Activated CD4-positive, alpha-beta T cell treated with anti-CD3 and anti-CD28 coated beads, Interleukin-2, amount 10 ng/mL, durations not matched to agents 24 days and 14 days (primary cell): ENCODE results near the gene ADAMTS12. TPM values are rescaled to one million over a fixed set of nuclear protein-coding genes. Genes with fewer than 3 reads are reported as not detected.

Experiments used
- DNase-seq: peaks from one replicate; pipeline ENCODE4 v3.0.0; 2022
- H3K27ac Mint-ChIP-seq: one replicate; pipeline ENCODE4 v1.8.0; 2022; ENCODE audit warnings: mild to moderate bottlenecking, mixed read lengths
- H3K27me3 Mint-ChIP-seq: one replicate; pipeline ENCODE4 v1.8.0; 2022; ENCODE audit warnings: mixed read lengths
- H3K36me3 Mint-ChIP-seq: one replicate; pipeline ENCODE4 v1.8.0; 2022; ENCODE audit warnings: low read depth, mild to moderate bottlenecking, mixed read lengths
- H3K4me1 Mint-ChIP-seq: one replicate; pipeline ENCODE4 v1.8.0; 2021; ENCODE audit warnings: mixed read lengths
- H3K4me3 Mint-ChIP-seq: one replicate; pipeline ENCODE4 v1.8.0; 2022; ENCODE audit warnings: mild to moderate bottlenecking, moderate library complexity, mixed read lengths
- H3K9me3 Mint-ChIP-seq: one replicate; pipeline ENCODE4 v1.8.0; 2021; ENCODE audit warnings: mixed read lengths
- intact Hi-C: fragments of 100-400 bp; cut with micrococcal nuclease; formaldehyde crosslinking; loops from one replicate; pipeline ENCODE4 v1.15.1; 2023
- total RNA-seq: library from RNA; stranded (reverse); gene quantifications from 2 replicates; pipeline ENCODE4 v1.2.3, GENCODE V29; 2022

Gene ADAMTS12
- total RNA-seq, 1 donor from 2014 or later = not detected

DNA sequence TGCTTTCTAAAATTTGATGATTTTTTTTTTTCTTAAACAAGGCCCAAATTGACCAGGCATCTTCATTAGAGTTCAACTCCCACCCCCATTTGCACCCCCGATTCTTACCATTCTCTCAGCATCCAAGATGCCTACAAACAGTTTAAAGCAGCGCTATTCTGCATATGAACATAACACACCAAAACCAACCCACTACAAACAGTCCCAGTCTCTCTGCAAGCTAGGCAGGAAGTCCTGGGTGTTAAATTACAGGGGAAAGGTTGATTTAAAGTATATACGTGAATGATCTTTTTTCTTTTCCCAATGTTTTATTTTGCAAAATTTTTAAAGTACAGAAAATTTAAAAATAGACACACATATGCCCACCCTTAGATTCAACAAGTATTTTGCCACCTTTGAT is 127.0 kb downstream of the ADAMTS12 start:
- intact Hi-C loops = no loop called here
- DNase-seq = no peak
- Mint-ChIP-seq H3K27me3 (peaks cover 6% of the 10 kb centered on the region), H3K4me1 (no peaks in the 10 kb centered on the region), H3K9me3 (no peaks in the 10 kb centered on the region), H3K4me3 (no peak overlapping the region), H3K27ac (no peak overlapping the region), H3K36me3 (no peaks in the 10 kb centered on the region)

DNA sequence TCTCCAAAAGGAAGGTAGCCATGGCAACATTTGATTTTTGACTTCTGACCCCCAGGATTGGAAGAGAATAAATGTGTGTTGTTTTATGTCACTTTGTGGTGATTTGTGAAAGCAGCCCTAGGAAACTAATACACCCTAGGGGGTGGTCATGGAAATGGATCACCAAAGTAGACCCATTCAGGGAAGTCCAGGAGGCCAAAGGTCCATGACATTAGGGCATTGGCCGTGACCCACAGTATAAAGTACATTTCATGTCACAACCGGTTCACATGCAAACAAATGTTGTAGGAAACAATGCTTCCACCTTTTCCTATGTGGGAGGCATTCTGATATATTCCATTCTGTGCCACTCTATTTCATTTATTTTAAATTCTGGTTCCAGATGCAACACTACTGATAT is 128.4 kb downstream of the ADAMTS12 start:
- Mint-ChIP-seq H3K36me3 (no peaks in the 10 kb centered on the region), H3K9me3 (no peaks in the 10 kb centered on the region), H3K4me1 (no peaks in the 10 kb centered on the region), H3K27ac (no peak overlapping the region), H3K27me3 (peaks cover 6% of the 10 kb centered on the region), H3K4me3 (no peak overlapping the region)
- intact Hi-C loops = no loop called here
- DNase-seq = no peak

DNA sequence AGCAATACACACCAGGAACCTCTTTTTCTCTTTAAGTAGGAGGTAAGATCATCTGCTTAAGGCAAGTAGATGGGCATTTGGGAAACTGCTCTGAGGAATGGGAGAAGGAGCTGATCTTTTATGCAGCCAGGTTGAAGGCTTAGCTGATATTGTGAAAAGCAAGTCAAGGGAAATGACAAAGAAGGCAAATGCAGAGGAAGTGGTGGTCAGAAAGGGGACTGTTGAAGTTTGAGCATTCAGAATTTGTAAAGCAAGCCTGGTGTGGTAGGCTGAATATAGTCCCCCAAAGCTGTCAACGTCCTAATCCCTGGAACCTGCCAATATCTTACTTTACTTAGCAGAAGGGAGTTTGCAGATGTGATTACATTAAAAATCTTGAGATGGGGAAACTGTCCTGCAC is 128.9 kb downstream of the ADAMTS12 start:
- no peak for DNase-seq
- no peaks in the 10 kb centered on the region for H3K36me3 Mint-ChIP-seq
- intact Hi-C loops = no loop called here
- peaks cover 6% of the 10 kb centered on the region for H3K27me3 Mint-ChIP-seq
- no peaks in the 10 kb centered on the region for H3K9me3 Mint-ChIP-seq
- no peak overlapping the region for H3K4me3 Mint-ChIP-seq
- no peak overlapping the region for H3K27ac Mint-ChIP-seq
- no peaks in the 10 kb centered on the region for H3K4me1 Mint-ChIP-seq

DNA sequence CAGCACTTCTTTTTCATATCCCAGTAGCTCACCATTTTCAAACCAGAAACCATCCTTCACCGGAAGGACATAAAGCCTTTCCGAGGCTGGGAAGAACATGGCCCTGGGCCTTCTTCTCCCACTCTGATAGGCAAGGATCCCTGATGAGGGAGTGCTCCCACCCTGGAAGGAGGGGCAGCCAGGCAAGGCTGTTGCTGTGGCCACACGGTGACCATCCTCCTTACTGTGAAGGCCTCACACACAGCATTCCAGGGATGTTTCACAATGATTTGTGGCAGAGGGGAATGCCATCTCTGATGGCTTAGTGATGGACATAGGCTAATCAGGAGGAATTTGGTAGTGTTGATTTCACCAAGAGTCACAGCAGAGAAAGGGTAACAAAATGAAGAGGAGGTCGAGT is 130.7 kb downstream of the ADAMTS12 start:
- Mint-ChIP-seq H3K27ac (no peak overlapping the region), H3K4me1 (no peaks in the 10 kb centered on the region), H3K9me3 (no peaks in the 10 kb centered on the region), H3K36me3 (no peaks in the 10 kb centered on the region), H3K4me3 (no peak overlapping the region), H3K27me3 (peaks cover 1% of the 10 kb centered on the region)
- DNase-seq = no peak
- intact Hi-C loops = no loop called here

DNA sequence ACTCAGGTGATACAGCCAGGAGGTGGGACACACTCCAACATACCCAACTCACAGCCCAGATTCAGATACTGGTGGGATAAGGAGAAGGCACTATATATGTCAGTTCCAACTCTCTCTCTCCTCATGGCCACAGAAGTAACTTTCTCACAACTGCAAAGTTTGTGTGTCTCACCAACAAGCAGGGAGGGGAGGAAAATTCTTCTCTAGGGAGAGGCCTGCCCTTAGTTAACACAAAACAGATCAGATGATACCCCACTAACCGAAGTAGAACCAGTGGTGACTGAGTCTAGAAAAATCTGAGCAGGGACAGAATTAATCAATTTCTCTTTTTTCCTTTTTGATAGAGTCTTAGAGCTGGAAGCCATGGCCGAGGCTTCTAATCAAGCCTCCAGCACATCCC is 133.1 kb downstream of the ADAMTS12 start:
- intact Hi-C loops = no loop called here
- Mint-ChIP-seq H3K36me3 (no peaks in the 10 kb centered on the region), H3K4me3 (no peak overlapping the region), H3K27ac (no peak overlapping the region), H3K4me1 (no peaks in the 10 kb centered on the region), H3K27me3 (no peaks in the 10 kb centered on the region), H3K9me3 (no peaks in the 10 kb centered on the region)
- DNase-seq = no peak

DNA sequence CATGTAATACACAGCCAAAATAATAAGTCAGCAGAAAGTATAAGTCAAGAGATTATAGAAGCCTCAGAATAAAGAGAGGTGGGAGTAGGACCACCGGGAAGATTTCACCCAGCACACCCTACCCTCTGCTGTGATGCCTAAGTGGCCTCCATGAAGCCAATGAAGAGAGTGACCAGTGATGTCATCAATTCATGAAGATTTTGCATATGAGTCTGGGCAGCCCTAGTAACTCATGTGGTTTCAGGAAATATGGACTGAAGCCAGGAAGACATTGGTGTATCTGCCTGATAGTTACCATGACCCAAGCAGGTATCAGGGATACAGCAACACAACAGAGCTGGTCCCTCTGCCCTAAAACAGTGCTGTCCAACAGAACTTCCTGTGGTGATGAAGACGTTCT is 135.3 kb downstream of the ADAMTS12 start:
- Mint-ChIP-seq H3K4me1 (no peaks in the 10 kb centered on the region), H3K4me3 (no peak overlapping the region), H3K9me3 (no peaks in the 10 kb centered on the region), H3K36me3 (no peaks in the 10 kb centered on the region), H3K27me3 (no peaks in the 10 kb centered on the region), H3K27ac (no peak overlapping the region)
- intact Hi-C loops = no loop called here
- no peak for DNase-seq

DNA sequence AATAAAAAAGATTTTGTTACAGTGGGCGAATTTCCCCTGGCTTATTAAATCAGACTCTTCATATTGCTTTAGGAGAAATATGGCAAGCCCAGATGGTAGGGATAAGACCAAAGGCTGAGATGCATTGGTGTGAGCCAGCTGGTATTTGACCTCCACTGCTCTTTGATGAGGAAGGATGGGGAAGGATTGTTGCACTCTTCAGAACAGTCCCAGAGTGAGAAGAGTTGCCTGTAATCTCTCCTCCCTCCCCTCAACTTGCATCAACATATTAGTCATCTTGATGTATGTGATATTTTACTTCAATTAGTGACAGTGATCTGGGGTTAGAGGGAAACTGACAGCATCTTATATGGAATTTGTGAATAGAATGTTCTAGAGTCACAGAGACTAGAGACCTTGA is 136.6 kb downstream of the ADAMTS12 start:
- intact Hi-C loops = no loop called here
- no peak overlapping the region for H3K27ac Mint-ChIP-seq
- no peak overlapping the region for H3K4me3 Mint-ChIP-seq
- no peaks in the 10 kb centered on the region for H3K9me3 Mint-ChIP-seq
- no peaks in the 10 kb centered on the region for H3K4me1 Mint-ChIP-seq
- peaks cover 1% of the 10 kb centered on the region for H3K27me3 Mint-ChIP-seq
- no peaks in the 10 kb centered on the region for H3K36me3 Mint-ChIP-seq
- no peak for DNase-seq

DNA sequence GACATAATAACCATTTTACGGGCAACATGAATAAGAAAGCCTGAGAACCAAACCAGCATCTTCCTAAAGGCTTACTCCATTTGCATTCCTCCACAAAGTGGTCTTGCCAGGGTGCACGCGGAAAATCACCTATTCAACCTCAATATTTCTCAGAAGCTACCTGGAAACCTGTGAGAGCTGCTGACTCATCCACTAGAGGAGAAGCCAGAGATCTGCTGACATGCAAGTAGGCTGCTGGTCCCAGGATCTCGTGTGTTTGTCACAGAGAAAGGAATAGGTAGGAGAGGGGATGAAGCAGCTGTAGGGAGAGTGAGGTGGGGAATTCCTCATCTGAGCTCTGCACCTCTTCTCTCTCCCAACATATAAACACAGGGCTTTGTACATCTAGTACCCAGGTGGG is 138.1 kb downstream of the ADAMTS12 start:
- Mint-ChIP-seq H3K4me3 (no peak overlapping the region), H3K4me1 (no peaks in the 10 kb centered on the region), H3K9me3 (no peaks in the 10 kb centered on the region), H3K27ac (no peak overlapping the region), H3K27me3 (peaks cover 1% of the 10 kb centered on the region), H3K36me3 (no peaks in the 10 kb centered on the region)
- intact Hi-C loops = no loop called here
- no peak for DNase-seq

DNA sequence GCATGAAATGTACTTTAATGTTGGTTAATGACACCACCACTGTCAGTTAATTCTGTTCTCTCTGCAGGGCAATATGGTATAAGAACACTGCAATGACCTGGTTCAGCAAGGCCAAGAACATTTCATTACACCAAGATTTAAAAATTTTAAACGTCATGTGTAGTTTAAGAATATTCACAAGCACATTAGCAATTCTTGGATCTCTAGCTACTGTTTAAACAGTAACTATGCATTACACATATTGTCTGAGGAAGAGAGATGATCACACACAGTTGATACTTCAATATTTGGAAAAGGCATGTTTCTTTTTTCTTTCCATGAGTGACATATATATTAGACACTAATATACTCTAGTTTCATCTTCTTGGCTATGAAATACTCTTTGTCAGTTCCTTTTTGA is 143.0 kb downstream of the ADAMTS12 start:
- intact Hi-C loops = no loop called here
- H3K4me1 Mint-ChIP-seq = no peaks in the 10 kb centered on the region
- no peak overlapping the region for H3K4me3 Mint-ChIP-seq
- no peaks in the 10 kb centered on the region for H3K9me3 Mint-ChIP-seq
- H3K36me3 Mint-ChIP-seq = no peaks in the 10 kb centered on the region
- DNase-seq = no peak
- peaks cover 1% of the 10 kb centered on the region for H3K27me3 Mint-ChIP-seq
- H3K27ac Mint-ChIP-seq = no peak overlapping the region

DNA sequence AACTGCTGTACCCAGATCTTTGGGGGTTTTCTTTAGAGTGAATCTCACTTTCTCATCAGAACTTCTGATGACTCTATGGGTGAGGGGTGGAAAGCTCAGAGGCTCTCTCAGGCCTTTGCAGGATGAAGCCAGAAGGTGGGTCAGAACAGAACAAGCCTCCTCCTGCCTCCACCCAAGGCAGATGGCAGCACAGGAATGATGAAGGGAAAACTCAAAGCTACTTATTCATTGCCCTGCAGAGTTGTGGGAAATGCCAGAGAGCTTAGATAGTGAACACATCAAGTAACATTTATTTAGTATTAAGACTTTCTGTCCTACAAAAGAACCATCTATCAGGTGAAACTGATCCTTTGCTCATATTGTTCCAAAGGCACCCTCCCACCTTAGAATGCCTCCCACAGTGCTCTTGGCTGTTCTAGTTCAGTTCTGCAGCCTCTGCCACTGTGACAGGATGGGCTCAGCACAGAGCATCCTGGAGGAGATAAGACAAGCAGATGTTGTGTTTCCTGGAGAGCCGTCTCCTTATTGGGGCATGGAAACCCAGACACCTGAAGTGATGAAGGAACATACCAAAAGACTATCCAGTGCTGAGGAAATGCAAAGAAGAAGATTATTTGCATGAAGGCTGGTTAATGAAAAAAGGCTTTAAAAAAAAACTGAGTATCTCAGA is 146.6 kb downstream of the ADAMTS12 start:
- Mint-ChIP-seq H3K4me3 (no peak overlapping the region), H3K36me3 (no peaks in the 10 kb centered on the region), H3K9me3 (no peaks in the 10 kb centered on the region), H3K4me1 (no peaks in the 10 kb centered on the region), H3K27ac (no peak overlapping the region), H3K27me3 (no peaks in the 10 kb centered on the region)
- intact Hi-C loops = no loop called here
- DNase-seq = no peak

DNA sequence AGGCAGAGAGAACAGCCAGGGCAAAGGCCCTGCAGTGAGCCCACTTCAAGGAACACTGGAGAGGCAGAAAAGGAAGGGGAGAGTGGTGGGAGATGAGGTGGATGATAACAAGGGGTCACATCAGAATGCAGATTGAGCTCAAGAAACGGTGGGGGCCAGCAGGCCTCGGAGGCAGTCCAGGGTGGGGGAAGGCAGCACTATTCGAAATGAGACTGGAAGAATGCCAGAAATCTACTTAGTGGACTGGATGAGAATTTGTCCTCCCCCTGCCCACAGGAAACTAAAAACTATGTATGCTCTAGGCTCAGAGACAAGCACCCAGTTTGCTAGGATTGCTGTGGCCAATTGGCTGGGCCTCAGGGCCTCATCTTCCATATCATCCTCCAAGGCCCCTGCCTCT is 148.7 kb downstream of the ADAMTS12 start:
- H3K36me3 Mint-ChIP-seq = no peaks in the 10 kb centered on the region
- no peaks in the 10 kb centered on the region for H3K4me1 Mint-ChIP-seq
- intact Hi-C loops = no loop called here
- no peak for DNase-seq
- H3K27ac Mint-ChIP-seq = no peak overlapping the region
- H3K9me3 Mint-ChIP-seq = no peaks in the 10 kb centered on the region
- H3K27me3 Mint-ChIP-seq = no peaks in the 10 kb centered on the region
- H3K4me3 Mint-ChIP-seq = no peak overlapping the region

DNA sequence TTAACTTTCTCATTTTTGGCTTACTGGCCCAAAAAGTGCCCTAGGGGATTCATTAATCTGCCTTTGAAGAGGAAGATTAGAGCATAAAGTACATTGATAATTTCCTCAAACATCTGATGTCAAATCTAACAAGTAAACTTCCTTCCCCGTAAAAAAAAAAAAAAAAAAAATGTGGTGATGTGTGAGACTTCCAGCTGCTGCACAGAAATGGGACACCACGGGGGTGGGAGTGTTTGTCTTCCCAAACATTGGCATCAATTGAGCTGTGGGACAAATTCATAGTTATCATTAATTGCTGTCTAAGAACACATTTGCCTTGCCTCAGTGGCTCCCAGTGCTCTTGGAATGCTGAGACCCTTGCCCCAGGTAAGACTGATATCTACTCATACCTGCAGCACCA is 149.6 kb downstream of the ADAMTS12 start:
- H3K4me1 Mint-ChIP-seq = no peaks in the 10 kb centered on the region
- DNase-seq = no peak
- intact Hi-C loops = no loop called here

DNA sequence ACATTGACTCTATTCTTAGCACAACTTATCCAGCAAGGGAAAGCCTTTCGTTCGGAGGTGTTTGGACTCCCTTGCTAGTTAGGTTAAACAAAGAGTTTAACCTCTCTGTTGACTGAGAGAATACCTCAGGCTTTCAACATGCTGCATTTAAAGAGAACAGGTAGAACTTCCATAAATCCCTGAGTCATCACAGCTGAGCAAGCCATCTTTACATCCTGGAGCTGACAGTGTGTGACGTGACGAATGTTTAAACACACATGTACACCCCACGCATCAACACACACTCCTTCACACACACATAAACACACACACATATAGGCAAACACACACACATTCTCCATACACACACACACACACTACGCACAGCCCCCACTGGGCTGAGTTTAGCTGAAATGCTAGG is 152.8 kb downstream of the ADAMTS12 start:
- H3K27ac Mint-ChIP-seq = no peak overlapping the region
- H3K9me3 Mint-ChIP-seq = no peaks in the 10 kb centered on the region

More for the DNA sequence above, 149.6 kb downstream of the ADAMTS12 start:
- Mint-ChIP-seq H3K4me3 (no peak overlapping the region), H3K9me3 (no peaks in the 10 kb centered on the region), H3K27me3 (no peaks in the 10 kb centered on the region), H3K27ac (no peak overlapping the region), H3K36me3 (no peaks in the 10 kb centered on the region)

DNA sequence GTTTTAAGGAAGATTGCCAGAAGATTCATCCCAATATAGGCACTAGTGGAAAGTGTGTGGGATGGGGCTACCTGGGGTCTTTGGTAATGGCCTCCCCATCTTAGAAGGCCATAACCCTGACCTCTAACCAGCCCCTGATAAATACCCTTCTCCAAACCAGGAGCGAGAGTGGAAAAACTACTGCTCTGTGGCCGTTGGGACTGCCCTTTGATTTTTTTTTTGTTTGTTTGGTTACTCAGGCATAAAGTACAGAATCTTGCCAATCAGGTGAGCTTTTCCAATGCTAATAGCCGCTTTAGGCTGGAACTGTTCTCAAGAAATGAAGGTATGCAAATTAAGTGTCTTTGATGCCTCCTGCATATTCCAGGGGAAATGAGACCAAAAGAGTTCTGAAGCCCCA is 153.7 kb downstream of the ADAMTS12 start:
- no peak overlapping the region for H3K27ac Mint-ChIP-seq
- intact Hi-C loops = no loop called here
- no peaks in the 10 kb centered on the region for H3K4me1 Mint-ChIP-seq
- H3K36me3 Mint-ChIP-seq = no peaks in the 10 kb centered on the region
- no peak overlapping the region for H3K4me3 Mint-ChIP-seq
- H3K27me3 Mint-ChIP-seq = peaks cover 1% of the 10 kb centered on the region
- DNase-seq = no peak
- H3K9me3 Mint-ChIP-seq = no peaks in the 10 kb centered on the region

More for the DNA sequence above, 152.8 kb downstream of the ADAMTS12 start:
- no peak for DNase-seq
- H3K36me3 Mint-ChIP-seq = no peaks in the 10 kb centered on the region
- intact Hi-C loops = no loop called here
- H3K4me3 Mint-ChIP-seq = no peak overlapping the region
- peaks cover 1% of the 10 kb centered on the region for H3K27me3 Mint-ChIP-seq
- H3K4me1 Mint-ChIP-seq = no peaks in the 10 kb centered on the region

DNA sequence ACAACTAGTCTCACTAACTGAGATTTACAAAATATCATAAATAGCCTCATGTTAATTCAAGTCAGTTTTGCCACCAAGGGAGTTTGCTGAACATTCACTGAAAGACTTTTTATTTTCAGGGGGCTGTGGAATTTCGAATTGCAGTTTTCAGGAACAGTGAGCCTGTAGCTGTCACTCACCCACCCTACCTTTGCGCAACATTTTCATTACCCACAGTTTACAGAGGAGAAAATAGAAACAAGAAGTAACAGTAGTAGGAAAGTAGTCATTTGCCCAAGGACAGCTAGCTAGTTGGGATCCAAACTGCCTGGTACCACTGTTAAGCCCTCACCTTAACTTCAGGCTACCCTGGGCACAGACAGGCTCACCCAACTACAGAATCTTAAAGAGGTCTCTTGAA is 154.1 kb downstream of the ADAMTS12 start:
- intact Hi-C loops = no loop called here
- Mint-ChIP-seq H3K4me3 (no peak overlapping the region), H3K4me1 (no peaks in the 10 kb centered on the region), H3K36me3 (no peaks in the 10 kb centered on the region), H3K27me3 (peaks cover 1% of the 10 kb centered on the region), H3K9me3 (no peaks in the 10 kb centered on the region), H3K27ac (no peak overlapping the region)
- DNase-seq = no peak
